VCaP (cell line): ENCODE results near the gene TP53INP2.
"Not testable (repeated sequence)": the region's sequence is repeated elsewhere in the genome, so short reads cannot be mapped to it uniquely, and the experiment has no call there.

ENCODE experiments used
- H3K27ac ChIP-seq: fragments of 450-650 bp; 2 replicates; pipeline ENCODE4 v1.5.1; 2017
- TF ChIP-seq, protein P1 (sequence below): fragments of 450-650 bp; conservative IDR thresholded peaks from 2 replicates; pipeline ENCODE4 v1.5.1; 2017; ENCODE audit warnings: mild to moderate bottlenecking, moderate library complexity

The TP53INP2 gene

GRCh38 chr20:34711813-34712430 is 7.8 kb downstream of the TP53INP2 start:
- no peak overlapping the region for H3K27ac ChIP-seq

GRCh38 chr20:34712525-34713192 is 8.5 kb downstream of the TP53INP2 start:
- TF ChIP-seq, protein P1, sequence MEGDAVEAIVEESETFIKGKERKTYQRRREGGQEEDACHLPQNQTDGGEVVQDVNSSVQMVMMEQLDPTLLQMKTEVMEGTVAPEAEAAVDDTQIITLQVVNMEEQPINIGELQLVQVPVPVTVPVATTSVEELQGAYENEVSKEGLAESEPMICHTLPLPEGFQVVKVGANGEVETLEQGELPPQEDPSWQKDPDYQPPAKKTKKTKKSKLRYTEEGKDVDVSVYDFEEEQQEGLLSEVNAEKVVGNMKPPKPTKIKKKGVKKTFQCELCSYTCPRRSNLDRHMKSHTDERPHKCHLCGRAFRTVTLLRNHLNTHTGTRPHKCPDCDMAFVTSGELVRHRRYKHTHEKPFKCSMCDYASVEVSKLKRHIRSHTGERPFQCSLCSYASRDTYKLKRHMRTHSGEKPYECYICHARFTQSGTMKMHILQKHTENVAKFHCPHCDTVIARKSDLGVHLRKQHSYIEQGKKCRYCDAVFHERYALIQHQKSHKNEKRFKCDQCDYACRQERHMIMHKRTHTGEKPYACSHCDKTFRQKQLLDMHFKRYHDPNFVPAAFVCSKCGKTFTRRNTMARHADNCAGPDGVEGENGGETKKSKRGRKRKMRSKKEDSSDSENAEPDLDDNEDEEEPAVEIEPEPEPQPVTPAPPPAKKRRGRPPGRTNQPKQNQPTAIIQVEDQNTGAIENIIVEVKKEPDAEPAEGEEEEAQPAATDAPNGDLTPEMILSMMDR: no peak

More at GRCh38 chr20:34711813-34712430, 7.8 kb downstream of the TP53INP2 start:
- TF ChIP-seq, protein P1: no peak

DNA sequence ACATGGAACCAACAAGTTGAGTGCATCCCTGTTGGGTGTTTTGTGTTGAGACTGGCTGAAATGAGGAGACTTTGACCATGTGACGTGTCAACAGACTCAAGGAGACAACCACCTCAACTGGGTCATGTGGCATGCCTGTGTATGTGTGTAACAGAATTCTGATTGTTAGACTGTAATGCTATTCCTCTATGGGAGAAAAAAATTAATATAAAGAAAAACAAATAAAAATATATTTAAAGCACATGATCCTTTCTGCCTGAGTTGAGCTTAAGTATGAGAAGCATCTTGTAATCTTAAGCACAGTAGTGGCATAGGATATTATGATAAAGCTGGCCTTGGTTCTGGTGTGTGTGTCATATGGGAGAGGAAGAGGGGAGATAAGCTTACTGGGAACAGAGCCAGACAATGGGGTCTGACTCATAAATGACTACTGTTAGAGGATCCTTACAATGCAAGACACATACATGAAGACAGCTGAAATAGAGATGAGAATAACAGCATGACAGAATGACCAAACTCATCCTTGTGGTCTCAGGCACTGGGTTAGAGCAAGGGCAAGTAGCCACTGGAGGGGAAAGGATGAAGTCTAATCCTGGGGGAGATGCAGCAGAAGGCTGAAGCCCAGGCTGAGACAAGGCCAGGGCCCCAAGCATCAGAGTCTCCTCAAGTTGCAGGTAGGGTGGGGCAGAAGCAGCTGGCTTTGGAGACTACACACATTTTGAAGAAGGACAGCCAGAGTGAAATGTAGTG is 9.2 kb downstream of the TP53INP2 start:
- TF ChIP-seq, protein P1: no peak
- no peak overlapping the region for H3K27ac ChIP-seq

More at GRCh38 chr20:34712525-34713192, 8.5 kb downstream of the TP53INP2 start:
- no peak overlapping the region for H3K27ac ChIP-seq

DNA sequence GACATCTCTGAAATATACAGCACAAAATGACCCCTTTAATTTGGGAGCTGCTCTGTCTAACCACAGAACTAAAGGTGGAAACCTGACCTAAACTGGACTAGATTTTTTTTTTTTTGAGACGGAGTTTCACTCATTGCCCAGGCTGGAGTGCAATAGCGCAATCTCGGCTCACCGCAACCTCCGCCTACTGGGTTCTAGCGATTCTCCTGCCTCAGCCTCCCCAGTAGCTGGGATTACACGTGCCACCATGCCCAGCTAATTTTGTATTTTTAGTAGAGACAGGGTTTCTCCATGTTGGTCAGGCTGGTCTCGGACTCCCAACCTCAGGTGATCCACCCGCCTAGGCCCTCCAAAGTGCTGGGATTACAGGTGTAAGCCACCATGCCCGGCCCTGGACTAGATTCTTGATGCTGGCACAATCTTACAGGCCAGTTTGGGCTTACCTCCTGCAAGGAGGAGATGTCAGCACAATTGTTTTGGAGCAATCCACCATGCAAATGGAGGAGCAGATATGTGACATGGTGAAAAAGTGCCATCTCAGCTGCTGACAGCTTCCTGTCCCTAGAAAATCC is 9.9 kb downstream of the TP53INP2 start:
- H3K27ac ChIP-seq: not testable (repeated sequence)

GRCh38 chr20:34715384-34715783 is 11.2 kb downstream of the TP53INP2 start:
- H3K27ac ChIP-seq: no peak overlapping the region
- TF ChIP-seq, protein P1: no peak

- no peak overlapping the region for H3K27ac ChIP-seq
- TF ChIP-seq, protein P1: no peak
These were observed 12.7 kb downstream of the TP53INP2 start for GRCh38 chr20:34716921-34717229.

DNA sequence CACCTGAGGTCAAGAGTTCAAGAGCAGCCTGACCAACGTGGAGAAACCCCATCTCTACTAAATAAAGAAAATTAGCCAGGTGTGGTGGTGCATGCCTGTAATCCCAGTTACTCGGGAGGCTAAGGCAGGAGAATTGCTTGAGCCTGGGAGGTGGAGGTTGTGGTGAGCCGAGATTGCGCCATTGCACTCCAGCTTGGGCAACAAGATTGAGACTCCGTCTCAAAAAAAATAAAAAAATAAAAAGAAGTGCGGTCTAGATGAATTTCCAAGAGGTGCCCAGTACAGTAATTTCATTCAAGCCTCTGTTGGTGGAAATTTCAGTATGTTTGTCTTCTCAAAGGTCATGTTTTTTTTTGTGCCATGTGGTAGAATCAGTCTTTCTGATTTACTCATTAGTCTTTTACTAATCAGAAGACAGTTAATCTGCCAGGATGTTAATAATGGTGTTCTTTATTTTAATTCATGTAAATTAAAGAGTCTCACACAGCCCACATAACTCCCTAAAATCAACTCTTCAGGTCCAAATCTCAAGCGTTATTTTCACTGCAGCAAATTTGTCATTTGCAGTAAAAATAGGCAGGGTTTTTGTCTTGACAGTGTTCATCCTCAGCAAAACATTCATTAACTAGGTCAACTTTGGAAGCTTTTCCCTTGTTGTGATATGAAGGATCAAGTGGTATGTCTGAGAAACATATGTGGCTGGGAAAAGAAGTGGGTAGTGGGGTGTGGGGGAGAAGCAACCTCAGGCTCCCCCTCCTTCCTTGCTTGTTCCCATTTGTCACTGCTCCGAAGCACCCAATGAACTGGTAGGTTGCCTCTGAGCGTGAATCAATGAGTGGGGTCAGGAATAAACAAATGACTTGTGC is 13.3 kb downstream of the TP53INP2 start:
- TF ChIP-seq, protein P1: no peak
- H3K27ac ChIP-seq: no peak overlapping the region

- H3K27ac ChIP-seq: not testable (repeated sequence)
These were observed 15.3 kb downstream of the TP53INP2 start for GRCh38 chr20:34719242-34720017.
